VCaP (cell line): Measurements from ENCODE around the gene ALPL.

Source experiments
- H3K27ac ChIP-seq: fragments of 450-650 bp; 2 replicates; pipeline ENCODE4 v1.5.1; 2017
- TF ChIP-seq, protein P1 (sequence below): fragments of 450-650 bp; conservative IDR thresholded peaks from 2 replicates; pipeline ENCODE4 v1.5.1; 2017; ENCODE audit warnings: mild to moderate bottlenecking, moderate library complexity

The ALPL gene

DNA sequence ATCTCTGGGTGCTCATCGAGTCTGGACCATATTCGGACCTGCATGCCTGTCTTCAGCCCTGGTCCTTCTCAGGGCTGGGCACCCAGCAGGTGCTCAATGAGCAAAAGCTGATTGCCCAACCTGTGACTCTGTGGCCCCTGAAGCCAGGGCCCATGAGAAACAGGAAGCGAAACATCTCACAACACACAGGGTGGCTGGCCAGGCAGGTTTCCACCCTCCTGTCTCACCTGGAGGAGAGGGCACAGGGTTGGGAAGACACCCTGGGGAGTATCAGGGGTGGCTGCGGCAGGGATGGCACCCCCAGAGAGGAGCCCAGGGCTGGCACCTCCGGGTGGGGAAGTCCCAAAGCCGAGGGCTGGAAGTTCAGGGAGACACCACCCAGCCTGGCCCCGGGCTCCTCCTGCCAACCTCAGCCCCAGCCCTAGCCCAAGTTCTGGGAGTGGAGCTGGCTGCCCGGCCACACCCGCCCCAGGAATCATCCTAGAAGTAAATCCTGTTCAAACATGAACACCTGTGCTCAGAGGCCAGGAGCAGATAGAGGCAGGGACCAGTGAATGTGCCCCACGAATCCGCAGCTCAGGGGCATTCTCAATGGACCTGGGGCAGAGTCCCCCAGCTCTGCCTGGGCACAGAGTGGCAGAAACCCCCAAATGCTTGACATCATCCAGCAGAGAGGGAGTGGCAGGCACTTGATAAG is 105.3 kb downstream of the ALPL start:
- no peak overlapping the region for H3K27ac ChIP-seq
- TF ChIP-seq, protein P1, sequence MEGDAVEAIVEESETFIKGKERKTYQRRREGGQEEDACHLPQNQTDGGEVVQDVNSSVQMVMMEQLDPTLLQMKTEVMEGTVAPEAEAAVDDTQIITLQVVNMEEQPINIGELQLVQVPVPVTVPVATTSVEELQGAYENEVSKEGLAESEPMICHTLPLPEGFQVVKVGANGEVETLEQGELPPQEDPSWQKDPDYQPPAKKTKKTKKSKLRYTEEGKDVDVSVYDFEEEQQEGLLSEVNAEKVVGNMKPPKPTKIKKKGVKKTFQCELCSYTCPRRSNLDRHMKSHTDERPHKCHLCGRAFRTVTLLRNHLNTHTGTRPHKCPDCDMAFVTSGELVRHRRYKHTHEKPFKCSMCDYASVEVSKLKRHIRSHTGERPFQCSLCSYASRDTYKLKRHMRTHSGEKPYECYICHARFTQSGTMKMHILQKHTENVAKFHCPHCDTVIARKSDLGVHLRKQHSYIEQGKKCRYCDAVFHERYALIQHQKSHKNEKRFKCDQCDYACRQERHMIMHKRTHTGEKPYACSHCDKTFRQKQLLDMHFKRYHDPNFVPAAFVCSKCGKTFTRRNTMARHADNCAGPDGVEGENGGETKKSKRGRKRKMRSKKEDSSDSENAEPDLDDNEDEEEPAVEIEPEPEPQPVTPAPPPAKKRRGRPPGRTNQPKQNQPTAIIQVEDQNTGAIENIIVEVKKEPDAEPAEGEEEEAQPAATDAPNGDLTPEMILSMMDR, result no peak

DNA sequence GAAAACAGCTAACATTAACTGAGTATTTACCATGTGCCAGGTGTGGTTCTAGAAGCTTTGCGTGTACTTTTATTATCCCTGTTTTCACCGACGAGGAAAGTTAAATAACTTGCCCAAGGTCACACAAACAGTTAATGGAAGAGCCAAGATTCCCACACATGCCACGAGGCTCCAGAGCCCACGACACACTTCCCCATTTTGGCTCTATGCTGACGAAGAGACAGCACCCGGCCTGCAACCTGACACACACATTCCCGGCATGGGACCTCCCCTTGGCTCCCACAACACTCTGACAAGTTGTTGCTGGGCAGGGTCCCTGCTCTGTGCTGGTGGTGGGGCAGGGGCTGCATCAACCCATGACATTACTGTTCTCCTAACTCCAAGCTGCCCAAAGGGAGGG is 107.1 kb downstream of the ALPL start:
- TF ChIP-seq, protein P1, result no peak
- H3K27ac ChIP-seq, result no peak overlapping the region; the same call in 1 of the 2 replicates

DNA sequence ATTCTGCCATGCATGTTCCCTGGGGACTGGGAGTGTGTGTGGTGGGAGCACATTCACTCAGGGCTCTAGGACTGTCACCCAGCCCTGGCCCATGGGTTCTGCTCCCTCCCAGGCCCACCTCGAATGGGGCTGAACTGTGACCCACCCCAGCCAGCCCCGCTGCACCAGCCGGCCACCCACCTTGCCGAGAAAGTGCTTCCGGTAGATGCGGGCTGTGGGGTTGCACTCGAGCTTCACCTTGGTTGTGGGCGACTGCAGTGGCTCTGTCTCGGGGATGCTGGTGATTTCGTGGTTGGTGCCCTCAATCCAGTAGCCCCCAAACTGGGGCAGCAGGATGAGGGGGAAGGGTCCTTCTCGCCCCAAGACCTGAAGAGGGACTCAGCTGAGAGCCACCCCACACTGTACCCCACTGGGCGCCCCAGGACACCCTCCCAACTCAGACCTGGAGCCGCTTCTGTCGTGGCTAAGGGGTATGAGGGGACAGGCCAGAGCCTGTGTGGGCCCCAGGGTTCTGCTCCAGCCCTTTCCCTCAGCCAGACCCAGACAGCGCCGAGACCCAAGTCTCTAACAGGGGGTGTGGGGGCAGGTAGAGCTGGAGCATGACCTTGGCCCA is 108.0 kb downstream of the ALPL start:
- TF ChIP-seq, protein P1, result no peak
- no peak overlapping the region; the same call in 1 of the 2 replicates for H3K27ac ChIP-seq

DNA sequence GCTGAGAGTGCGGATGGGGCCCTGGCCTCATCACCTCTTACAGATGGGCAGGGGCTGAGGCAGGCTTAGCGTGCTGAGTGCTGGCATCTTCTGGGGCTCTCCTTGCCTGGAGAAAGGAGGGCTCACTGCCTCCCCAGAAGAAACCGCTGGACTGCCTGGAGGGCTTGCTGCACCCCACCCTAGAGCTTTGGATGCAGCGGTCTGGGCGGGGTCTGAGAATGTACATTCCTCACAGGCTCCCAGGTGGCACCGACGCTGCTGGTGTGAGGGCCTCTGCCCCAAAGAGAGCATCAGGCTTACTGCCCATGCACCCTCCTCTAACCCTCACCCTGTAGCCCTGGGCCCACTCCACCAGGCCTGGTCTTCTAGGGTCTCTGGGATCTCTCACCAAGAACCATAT is 108.8 kb downstream of the ALPL start:
- TF ChIP-seq, protein P1, result no peak
- no peak overlapping the region; the same call in 1 of the 2 replicates for H3K27ac ChIP-seq

DNA sequence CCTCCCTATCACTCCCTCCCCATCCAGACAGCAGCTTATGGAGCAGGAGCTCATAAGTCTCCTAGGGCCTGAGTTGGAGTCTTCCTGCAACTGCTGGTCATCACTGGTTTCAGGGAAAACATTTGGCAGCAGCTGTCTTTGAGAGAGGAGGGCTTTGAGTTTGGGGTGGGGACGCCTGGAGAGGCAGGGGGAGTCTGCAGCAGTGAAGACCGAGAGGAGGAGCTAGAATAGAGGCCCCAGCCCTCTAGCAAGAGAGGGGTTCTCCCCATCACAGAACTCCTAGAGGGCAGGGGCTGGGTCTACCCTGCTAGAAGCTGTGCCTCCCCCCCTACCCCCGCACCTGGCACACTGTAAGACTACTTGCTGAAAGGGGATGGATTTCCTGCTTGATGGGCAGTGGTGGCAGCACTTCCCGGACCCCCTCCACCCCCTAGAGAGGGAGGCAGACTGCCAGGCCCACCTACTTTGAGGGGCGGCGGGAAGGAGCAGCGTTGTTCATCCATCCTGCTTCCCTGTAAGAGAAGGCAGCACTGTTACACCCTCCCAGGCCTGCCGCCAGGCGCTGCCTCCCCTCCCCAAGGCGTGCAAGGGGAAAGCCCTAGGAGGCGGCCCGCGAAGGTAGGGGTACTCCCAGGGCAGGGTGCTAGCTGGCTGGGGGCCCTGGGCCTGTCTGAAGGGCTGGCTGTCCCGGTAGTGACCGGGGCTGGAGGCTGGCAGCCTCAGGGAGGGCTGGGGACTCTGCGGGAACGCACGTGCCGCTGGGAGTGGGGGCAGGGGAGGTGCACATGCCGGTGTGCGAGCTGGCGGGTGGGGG is 109.5 kb downstream of the ALPL start:
- H3K27ac ChIP-seq, result peak overlapping the region; percentile 25; the same call in 1 of the 2 replicates
- TF ChIP-seq, protein P1, result no peak

DNA sequence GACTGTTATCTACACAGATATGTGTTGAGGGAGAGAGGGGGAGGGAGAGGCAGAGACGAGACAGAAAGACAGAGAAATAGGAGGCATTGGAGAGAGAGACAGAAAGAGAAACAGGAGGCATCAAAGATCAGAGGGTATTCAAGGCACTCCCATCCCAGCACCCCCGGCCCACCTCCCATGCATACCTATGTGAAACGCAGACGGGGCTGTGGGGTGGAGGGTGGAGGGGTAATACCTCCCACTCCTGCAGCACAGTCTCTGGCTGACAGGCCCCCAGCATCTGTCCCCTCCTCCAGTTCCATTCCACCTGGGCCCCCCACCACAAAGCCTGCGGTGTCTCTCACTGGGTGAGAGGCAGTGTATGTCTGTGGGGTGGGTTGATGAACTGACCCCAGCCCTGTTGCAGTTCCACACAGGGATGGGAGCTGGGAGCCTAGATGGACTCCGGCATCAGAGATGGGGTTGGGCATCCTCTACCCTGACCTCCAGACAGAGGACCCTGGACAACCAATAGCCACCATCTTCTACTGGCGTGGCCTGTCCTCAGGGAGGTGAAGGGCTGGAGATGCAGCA is 110.2 kb downstream of the ALPL start:
- H3K27ac ChIP-seq, result peak overlapping the region; percentile 99; the same call in 1 of the 2 replicates
- TF ChIP-seq, protein P1, result no peak

DNA sequence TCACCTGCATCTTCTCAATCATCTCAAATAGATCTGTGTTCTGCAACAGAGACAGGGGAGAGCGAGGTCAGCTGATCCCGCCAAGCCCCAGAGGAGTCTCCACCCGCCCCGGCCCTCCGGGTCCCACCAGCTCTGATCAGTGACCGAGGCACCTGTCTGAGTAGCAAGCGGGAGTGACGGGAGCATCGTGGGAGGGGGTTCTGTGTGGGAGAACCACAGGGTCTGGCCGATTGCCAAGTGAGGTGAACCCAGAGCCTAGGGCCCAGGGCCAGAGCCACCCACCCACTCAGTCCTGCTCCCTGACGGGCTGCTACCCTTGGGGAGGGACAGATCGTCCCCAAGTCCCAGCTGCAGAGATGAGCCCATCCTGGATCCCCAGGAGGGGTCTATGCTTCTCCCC is 110.8 kb downstream of the ALPL start:
- peak overlapping the region; percentile 99 for H3K27ac ChIP-seq
- TF ChIP-seq, protein P1, result no peak
